HEK293 (cell line): ENCODE data around the gene FGFR2.

Experiments
- KLF16 ChIP-seq: fragments of 450-650 bp; formaldehyde crosslinking; IDR thresholded peaks from 2 replicates; pipeline ENCODE4 v1.5.1; 2017; ENCODE audit warnings: missing biosample characterization, missing genetic modification characterization
- MEIS1 ChIP-seq: sonication (generic); formaldehyde crosslinking; IDR thresholded peaks from 2 replicates; pipeline ENCODE4 v1.8.1; 2022; ENCODE audit warnings: missing genetic modification reagents, mild to moderate bottlenecking, borderline replicate concordance
- OVOL3 ChIP-seq: fragments of 450-650 bp; formaldehyde crosslinking; IDR thresholded peaks from 2 replicates; pipeline ENCODE4 v1.5.1; 2016; ENCODE audit warnings: missing biosample characterization, missing genetic modification characterization
- SP7 ChIP-seq: fragments of 450-650 bp; formaldehyde crosslinking; IDR thresholded peaks from 2 replicates; pipeline ENCODE4 v1.5.1; 2016; ENCODE audit warnings: missing biosample characterization, missing genetic modification characterization
- ZNF19 ChIP-seq: fragments of 450-650 bp; formaldehyde crosslinking; IDR thresholded peaks from 2 replicates; pipeline ENCODE4; 2016; ENCODE audit warnings: missing biosample characterization, missing genetic modification characterization, low read depth
- ZNF354C ChIP-seq: fragments of 450-650 bp; formaldehyde crosslinking; IDR thresholded peaks from 2 replicates; pipeline ENCODE4 v1.5.1; 2016; ENCODE audit warnings: missing biosample characterization, missing genetic modification characterization, low read depth, borderline replicate concordance
- ZNF670 ChIP-seq: fragments of 450-650 bp; formaldehyde crosslinking; IDR thresholded peaks from 2 replicates; pipeline ENCODE4 v1.5.1; 2016; ENCODE audit warnings: missing biosample characterization, missing genetic modification characterization, low read depth
- ZNF701 ChIP-seq: fragments of 450-650 bp; formaldehyde crosslinking; IDR thresholded peaks from 2 replicates; pipeline ENCODE4 v1.5.1; 2016; ENCODE audit warnings: missing biosample characterization, missing genetic modification characterization
- ZNF76 ChIP-seq: fragments of 450-650 bp; formaldehyde crosslinking; IDR thresholded peaks from 2 replicates; pipeline ENCODE4; 2016; ENCODE audit warnings: low read depth, missing biosample characterization, missing genetic modification characterization, borderline replicate concordance
- ZNF777 ChIP-seq: fragments of 450-650 bp; formaldehyde crosslinking; IDR thresholded peaks from 2 replicates; pipeline ENCODE4 v1.5.1; 2017; ENCODE audit warnings: missing biosample characterization, missing genetic modification characterization, borderline replicate concordance
- ZNF792 ChIP-seq: fragments of 450-650 bp; formaldehyde crosslinking; IDR thresholded peaks from 2 replicates; pipeline ENCODE4 v1.5.1; 2016; ENCODE audit warnings: missing biosample characterization, missing genetic modification characterization
- TF ChIP-seq, protein P1 (sequence below): fragments of 450-650 bp; formaldehyde crosslinking; IDR thresholded peaks from 2 replicates; pipeline ENCODE4 v1.5.1; 2016; ENCODE audit warnings: missing biosample characterization, missing genetic modification characterization, low read depth
- TF ChIP-seq, protein P2 (sequence below): fragments of 450-650 bp; formaldehyde crosslinking; IDR thresholded peaks from 2 replicates; pipeline ENCODE4 v1.5.1; 2016; ENCODE audit warnings: missing biosample characterization, missing genetic modification characterization
- TF ChIP-seq, protein P3 (sequence below): fragments of 450-650 bp; formaldehyde crosslinking; IDR thresholded peaks from 2 replicates; pipeline ENCODE4 v1.5.1; 2017; ENCODE audit warnings: missing biosample characterization, missing genetic modification characterization
- TF ChIP-seq, protein P4 (sequence below): fragments of 450-650 bp; formaldehyde crosslinking; IDR thresholded peaks from 2 replicates; pipeline ENCODE4 v1.5.1; 2016; ENCODE audit warnings: missing biosample characterization, missing genetic modification characterization
- TF ChIP-seq, protein P5 (sequence below): fragments of 450-650 bp; IDR thresholded peaks from 2 replicates; pipeline ENCODE4 v1.5.1; 2018; ENCODE audit warnings: missing biosample characterization, mild to moderate bottlenecking, missing genetic modification characterization
- TF ChIP-seq, protein P6 (sequence below): fragments of 450-650 bp; formaldehyde crosslinking; IDR thresholded peaks from 2 replicates; pipeline ENCODE4 v1.5.1; 2016; ENCODE audit warnings: missing biosample characterization, missing genetic modification characterization
- TF ChIP-seq, protein P7 (sequence below): fragments of 450-650 bp; formaldehyde crosslinking; IDR thresholded peaks from 2 replicates; pipeline ENCODE4 v1.5.1; 2016; ENCODE audit warnings: missing biosample characterization, missing genetic modification characterization
- TF ChIP-seq, protein P8 (sequence below): fragments of 450-650 bp; formaldehyde crosslinking; IDR thresholded peaks from 2 replicates; pipeline ENCODE4 v1.5.1; 2016; ENCODE audit warnings: missing biosample characterization, missing genetic modification characterization, borderline replicate concordance

The FGFR2 gene

DNA sequence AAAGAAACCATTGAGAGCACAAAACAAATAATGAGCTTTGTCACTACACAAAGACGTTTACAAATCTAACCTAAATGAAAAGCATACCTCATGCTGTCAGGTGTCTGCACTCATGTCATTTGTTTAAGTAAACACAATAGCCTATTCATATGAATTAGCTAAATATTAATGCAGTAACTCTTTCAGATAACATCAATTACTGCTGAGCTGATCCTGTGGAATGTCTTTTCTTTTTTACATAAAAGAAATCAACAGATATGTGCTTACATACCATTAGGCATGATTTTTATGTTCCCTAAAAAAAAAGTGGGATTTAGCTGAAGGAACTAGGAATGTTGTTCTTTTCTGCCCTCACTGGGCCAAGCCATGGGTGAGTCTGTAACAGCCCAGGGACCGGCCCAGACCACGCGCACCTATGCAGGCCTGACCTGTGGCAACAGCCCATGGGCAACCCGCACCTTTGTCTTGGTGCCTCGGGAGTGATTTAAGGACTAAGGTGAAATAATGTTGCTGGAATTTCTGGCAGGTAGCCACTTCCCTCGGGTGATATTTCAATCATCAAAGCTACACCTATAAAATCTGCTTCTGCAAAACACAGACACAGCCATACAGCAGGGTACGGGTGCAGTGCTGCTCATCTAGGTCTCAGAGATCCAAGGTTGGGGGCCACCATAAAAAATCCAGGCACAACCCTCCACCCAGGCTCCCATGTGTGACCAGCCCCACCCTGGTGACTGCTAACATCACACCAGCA, 44.6 kb downstream of the FGFR2 start (continued):
- TF ChIP-seq, protein P1, sequence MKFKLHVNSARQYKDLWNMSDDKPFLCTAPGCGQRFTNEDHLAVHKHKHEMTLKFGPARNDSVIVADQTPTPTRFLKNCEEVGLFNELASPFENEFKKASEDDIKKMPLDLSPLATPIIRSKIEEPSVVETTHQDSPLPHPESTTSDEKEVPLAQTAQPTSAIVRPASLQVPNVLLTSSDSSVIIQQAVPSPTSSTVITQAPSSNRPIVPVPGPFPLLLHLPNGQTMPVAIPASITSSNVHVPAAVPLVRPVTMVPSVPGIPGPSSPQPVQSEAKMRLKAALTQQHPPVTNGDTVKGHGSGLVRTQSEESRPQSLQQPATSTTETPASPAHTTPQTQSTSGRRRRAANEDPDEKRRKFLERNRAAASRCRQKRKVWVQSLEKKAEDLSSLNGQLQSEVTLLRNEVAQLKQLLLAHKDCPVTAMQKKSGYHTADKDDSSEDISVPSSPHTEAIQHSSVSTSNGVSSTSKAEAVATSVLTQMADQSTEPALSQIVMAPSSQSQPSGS, result no peak
- TF ChIP-seq, protein P2, sequence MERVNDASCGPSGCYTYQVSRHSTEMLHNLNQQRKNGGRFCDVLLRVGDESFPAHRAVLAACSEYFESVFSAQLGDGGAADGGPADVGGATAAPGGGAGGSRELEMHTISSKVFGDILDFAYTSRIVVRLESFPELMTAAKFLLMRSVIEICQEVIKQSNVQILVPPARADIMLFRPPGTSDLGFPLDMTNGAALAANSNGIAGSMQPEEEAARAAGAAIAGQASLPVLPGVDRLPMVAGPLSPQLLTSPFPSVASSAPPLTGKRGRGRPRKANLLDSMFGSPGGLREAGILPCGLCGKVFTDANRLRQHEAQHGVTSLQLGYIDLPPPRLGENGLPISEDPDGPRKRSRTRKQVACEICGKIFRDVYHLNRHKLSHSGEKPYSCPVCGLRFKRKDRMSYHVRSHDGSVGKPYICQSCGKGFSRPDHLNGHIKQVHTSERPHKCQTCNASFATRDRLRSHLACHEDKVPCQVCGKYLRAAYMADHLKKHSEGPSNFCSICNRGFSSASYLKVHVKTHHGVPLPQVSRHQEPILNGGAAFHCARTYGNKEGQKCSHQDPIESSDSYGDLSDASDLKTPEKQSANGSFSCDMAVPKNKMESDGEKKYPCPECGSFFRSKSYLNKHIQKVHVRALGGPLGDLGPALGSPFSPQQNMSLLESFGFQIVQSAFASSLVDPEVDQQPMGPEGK (tag by site-specific recombination), result peak; percentile 12; the same call in 1 of the 2 replicates
- TF ChIP-seq MEIS1 (CRISPR knock-in tag), result no peak
- TF ChIP-seq ZNF354C (tag by site-specific recombination), result no peak
- TF ChIP-seq KLF16 (tag by site-specific recombination), result no peak
- TF ChIP-seq ZNF701 (tag by site-specific recombination), result no peak
- TF ChIP-seq SP7 (tag by site-specific recombination), result peak; percentile 42; the same call in 1 of the 2 replicates
- TF ChIP-seq, protein P3, sequence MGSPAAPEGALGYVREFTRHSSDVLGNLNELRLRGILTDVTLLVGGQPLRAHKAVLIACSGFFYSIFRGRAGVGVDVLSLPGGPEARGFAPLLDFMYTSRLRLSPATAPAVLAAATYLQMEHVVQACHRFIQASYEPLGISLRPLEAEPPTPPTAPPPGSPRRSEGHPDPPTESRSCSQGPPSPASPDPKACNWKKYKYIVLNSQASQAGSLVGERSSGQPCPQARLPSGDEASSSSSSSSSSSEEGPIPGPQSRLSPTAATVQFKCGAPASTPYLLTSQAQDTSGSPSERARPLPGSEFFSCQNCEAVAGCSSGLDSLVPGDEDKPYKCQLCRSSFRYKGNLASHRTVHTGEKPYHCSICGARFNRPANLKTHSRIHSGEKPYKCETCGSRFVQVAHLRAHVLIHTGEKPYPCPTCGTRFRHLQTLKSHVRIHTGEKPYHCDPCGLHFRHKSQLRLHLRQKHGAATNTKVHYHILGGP (tag by site-specific recombination), result no peak
- TF ChIP-seq, protein P4, sequence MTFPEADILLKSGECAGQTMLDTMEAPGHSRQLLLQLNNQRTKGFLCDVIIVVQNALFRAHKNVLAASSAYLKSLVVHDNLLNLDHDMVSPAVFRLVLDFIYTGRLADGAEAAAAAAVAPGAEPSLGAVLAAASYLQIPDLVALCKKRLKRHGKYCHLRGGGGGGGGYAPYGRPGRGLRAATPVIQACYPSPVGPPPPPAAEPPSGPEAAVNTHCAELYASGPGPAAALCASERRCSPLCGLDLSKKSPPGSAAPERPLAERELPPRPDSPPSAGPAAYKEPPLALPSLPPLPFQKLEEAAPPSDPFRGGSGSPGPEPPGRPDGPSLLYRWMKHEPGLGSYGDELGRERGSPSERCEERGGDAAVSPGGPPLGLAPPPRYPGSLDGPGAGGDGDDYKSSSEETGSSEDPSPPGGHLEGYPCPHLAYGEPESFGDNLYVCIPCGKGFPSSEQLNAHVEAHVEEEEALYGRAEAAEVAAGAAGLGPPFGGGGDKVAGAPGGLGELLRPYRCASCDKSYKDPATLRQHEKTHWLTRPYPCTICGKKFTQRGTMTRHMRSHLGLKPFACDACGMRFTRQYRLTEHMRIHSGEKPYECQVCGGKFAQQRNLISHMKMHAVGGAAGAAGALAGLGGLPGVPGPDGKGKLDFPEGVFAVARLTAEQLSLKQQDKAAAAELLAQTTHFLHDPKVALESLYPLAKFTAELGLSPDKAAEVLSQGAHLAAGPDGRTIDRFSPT, result peak; percentile 67; the same call in 1 of the 2 replicates
- no peak for TF ChIP-seq OVOL3 (tag by site-specific recombination)
- no peak for TF ChIP-seq ZNF670 (tag by site-specific recombination)
- TF ChIP-seq, protein P5, sequence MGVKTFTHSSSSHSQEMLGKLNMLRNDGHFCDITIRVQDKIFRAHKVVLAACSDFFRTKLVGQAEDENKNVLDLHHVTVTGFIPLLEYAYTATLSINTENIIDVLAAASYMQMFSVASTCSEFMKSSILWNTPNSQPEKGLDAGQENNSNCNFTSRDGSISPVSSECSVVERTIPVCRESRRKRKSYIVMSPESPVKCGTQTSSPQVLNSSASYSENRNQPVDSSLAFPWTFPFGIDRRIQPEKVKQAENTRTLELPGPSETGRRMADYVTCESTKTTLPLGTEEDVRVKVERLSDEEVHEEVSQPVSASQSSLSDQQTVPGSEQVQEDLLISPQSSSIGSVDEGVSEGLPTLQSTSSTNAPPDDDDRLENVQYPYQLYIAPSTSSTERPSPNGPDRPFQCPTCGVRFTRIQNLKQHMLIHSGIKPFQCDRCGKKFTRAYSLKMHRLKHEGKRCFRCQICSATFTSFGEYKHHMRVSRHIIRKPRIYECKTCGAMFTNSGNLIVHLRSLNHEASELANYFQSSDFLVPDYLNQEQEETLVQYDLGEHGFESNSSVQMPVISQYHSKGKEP (tag by site-specific recombination), result peak; percentile 50; the same call in 1 of the 2 replicates
- TF ChIP-seq ZNF76, result no peak
- TF ChIP-seq, protein P6, sequence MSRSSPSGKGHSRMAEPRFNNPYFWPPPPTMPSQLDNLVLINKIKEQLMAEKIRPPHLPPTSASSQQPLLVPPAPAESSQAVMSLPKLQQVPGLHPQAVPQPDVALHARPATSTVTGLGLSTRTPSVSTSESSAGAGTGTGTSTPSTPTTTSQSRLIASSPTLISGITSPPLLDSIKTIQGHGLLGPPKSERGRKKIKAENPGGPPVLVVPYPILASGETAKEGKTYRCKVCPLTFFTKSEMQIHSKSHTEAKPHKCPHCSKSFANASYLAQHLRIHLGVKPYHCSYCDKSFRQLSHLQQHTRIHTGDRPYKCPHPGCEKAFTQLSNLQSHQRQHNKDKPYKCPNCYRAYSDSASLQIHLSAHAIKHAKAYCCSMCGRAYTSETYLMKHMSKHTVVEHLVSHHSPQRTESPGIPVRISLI (tag by site-specific recombination), result peak; percentile 72
- no peak for TF ChIP-seq ZNF792 (tag by site-specific recombination)
- TF ChIP-seq, protein P7, sequence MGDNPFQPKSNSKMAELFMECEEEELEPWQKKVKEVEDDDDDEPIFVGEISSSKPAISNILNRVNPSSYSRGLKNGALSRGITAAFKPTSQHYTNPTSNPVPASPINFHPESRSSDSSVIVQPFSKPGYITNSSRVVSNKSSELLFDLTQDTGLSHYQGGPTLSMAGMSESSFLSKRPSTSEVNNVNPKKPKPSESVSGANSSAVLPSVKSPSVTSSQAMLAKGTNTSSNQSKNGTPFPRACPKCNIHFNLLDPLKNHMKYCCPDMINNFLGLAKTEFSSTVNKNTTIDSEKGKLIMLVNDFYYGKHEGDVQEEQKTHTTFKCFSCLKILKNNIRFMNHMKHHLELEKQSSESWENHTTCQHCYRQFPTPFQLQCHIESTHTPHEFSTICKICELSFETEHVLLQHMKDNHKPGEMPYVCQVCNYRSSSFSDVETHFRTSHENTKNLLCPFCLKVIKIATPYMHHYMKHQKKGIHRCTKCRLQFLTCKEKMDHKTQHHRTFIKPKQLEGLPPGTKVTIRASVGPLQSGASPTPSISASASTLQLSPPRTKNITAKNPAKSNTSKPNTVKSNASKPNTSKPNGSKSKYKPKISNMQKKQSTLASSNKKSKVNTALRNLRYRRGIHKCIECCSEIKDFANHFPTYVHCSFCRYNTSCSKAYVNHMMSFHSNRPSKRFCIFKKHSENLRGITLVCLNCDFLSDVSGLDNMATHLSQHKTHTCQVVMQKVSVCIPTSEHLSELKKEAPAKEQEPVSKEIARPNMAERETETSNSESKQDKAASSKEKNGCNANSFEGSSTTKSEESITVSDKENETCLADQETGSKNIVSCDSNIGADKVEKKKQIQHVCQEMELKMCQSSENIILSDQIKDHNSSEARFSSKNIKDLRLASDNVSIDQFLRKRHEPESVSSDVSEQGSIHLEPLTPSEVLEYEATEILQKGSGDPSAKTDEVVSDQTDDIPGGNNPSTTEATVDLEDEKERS (tag by site-specific recombination), result no peak
- TF ChIP-seq ZNF19 (tag by site-specific recombination), result no peak
- no peak for TF ChIP-seq ZNF777 (tag by site-specific recombination)
- TF ChIP-seq, protein P8, sequence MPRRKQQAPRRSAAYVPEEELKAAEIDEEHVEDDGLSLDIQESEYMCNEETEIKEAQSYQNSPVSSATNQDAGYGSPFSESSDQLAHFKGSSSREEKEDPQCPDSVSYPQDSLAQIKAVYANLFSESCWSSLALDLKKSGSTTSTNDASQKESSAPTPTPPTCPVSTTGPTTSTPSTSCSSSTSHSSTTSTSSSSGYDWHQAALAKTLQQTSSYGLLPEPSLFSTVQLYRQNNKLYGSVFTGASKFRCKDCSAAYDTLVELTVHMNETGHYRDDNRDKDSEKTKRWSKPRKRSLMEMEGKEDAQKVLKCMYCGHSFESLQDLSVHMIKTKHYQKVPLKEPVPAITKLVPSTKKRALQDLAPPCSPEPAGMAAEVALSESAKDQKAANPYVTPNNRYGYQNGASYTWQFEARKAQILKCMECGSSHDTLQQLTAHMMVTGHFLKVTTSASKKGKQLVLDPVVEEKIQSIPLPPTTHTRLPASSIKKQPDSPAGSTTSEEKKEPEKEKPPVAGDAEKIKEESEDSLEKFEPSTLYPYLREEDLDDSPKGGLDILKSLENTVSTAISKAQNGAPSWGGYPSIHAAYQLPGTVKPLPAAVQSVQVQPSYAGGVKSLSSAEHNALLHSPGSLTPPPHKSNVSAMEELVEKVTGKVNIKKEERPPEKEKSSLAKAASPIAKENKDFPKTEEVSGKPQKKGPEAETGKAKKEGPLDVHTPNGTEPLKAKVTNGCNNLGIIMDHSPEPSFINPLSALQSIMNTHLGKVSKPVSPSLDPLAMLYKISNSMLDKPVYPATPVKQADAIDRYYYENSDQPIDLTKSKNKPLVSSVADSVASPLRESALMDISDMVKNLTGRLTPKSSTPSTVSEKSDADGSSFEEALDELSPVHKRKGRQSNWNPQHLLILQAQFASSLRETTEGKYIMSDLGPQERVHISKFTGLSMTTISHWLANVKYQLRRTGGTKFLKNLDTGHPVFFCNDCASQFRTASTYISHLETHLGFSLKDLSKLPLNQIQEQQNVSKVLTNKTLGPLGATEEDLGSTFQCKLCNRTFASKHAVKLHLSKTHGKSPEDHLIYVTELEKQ (tag by site-specific recombination), result 0 out of 2 replicates have a peak, but pooled peaks have one; percentile 43
